NT2/D1 (cell line): Measurements from ENCODE around the gene ARSI.

Source experiments
- SUZ12 ChIP-seq: IDR thresholded peaks from 2 replicates; pipeline ENCODE4 v1.6.1; 2011; ENCODE audit not compliant: insufficient read length, insufficient read depth; ENCODE audit errors: extremely low read depth
- YY1 ChIP-seq: IDR thresholded peaks from 2 replicates; pipeline ENCODE4 v1.6.1; 2011; ENCODE audit not compliant: insufficient read length, insufficient read depth
- ZNF274 ChIP-seq: IDR thresholded peaks from 2 replicates; pipeline ENCODE4 v1.6.1; 2011; ENCODE audit warnings: mild to moderate bottlenecking, low read depth, low read length

DNA sequence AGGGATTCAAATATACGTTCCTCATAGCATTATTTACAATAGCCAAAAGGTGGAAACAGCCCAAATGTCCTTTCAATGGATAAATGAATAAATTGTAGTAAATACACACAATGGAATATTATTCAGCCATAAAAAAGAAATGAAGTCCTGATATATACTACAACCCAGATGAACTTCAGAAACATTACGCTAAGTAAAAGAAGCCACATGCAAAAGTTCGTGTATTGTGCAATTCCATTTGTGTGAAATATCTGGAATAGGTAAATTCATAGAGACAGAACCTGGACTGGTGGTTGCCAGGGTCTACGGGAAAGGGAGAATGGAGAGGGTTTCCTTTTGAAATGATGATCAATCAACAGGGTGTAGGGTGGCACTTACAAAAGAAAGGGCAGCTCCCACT lies 12.5 kb upstream of the ARSI start:
- no peak for TF ChIP-seq ZNF274
- no peak for TF ChIP-seq YY1
- no peak for TF ChIP-seq SUZ12
